Measurements from ENCODE around the gene GHRHR.

Gene GHRHR

DNA sequence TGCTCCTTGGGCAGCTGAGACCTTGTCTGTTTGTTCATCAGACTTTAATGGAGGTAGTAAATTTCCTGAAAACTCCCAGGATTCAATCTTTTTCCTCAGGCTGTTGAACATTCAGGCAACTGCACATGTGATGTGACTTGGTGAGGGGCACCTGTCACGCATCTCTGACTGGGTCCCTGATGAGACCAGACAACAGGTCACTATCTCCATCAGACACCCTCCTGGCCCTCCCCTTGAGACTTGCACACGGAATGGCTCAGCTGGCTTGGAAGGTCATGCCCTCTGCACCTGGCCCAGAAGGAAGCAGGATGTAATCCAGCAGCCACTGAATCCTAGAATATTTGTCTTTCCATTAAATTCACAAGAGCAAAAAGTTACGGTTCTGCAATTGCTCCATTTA is 36.2 kb upstream of the GHRHR start:
- TF ChIP-seq, protein P1, sequence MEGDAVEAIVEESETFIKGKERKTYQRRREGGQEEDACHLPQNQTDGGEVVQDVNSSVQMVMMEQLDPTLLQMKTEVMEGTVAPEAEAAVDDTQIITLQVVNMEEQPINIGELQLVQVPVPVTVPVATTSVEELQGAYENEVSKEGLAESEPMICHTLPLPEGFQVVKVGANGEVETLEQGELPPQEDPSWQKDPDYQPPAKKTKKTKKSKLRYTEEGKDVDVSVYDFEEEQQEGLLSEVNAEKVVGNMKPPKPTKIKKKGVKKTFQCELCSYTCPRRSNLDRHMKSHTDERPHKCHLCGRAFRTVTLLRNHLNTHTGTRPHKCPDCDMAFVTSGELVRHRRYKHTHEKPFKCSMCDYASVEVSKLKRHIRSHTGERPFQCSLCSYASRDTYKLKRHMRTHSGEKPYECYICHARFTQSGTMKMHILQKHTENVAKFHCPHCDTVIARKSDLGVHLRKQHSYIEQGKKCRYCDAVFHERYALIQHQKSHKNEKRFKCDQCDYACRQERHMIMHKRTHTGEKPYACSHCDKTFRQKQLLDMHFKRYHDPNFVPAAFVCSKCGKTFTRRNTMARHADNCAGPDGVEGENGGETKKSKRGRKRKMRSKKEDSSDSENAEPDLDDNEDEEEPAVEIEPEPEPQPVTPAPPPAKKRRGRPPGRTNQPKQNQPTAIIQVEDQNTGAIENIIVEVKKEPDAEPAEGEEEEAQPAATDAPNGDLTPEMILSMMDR (IDR thresholded peaks at IDR 0.05), result no peak
- Histone ChIP-seq H3K27ac (no peak overlapping the region), H3K4me3 (no peak overlapping the region)
- DNase-seq (ENCODE audit: low spot score), result no peak

DNA sequence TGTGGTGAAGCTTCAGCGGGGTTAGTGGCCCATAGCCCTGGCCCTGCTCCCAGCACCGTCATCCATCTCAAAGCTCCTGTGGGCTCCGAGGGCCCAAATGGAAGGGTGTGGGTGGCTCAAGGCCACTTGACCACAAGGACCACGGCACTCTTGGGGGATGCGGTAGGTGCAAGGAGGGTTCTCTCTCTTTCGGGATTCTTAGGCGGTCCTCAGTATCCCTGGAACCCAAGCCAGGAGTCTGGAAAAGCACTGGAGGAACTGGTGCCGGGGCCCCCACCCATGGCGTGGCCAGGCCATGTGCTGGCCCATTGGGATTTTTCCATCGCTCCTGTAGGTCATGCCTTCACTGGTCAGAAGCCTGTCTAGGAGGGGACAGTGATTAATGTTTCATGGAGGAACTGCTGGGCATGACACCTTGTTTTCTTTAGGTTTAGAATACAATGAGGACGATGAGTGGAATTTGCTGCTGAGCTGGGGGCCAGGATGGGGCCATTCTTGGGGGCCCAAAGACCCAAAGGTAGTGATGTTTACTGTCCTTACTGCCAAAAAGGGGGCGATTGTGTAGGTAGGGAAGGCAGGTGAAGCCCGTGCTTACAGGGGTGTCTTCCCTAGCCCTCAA is 35.4 kb upstream of the GHRHR start:
- H3K27ac ChIP-seq, result no peak overlapping the region
- no peak overlapping the region for H3K4me3 ChIP-seq
- TF ChIP-seq, protein P1 (IDR thresholded peaks at IDR 0.05), result no peak
- DNase-seq (ENCODE audit: low spot score), result no peak

DNA sequence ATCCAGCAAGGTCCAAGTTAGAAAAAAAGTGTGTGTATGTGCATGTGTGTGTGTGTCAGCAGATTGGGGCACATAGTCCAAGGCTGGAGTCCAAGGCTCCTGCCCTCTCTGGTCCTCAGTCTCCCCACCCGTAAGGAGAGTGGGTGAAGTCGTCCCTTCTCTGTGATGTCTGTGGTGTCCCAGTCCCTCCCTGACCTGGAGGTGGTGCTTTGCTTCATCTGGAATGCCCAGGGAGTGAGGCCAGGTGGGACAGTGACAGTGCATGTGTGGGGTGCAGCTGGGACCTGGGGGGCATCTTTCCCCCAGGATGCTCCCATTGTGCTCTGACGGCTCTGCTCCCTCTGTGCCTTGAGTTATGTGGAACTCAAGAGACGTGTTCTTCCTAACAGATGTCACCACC is 34.1 kb upstream of the GHRHR start:
- no peak overlapping the region for H3K27ac ChIP-seq
- no peak for DNase-seq (ENCODE audit: low spot score)

DNA sequence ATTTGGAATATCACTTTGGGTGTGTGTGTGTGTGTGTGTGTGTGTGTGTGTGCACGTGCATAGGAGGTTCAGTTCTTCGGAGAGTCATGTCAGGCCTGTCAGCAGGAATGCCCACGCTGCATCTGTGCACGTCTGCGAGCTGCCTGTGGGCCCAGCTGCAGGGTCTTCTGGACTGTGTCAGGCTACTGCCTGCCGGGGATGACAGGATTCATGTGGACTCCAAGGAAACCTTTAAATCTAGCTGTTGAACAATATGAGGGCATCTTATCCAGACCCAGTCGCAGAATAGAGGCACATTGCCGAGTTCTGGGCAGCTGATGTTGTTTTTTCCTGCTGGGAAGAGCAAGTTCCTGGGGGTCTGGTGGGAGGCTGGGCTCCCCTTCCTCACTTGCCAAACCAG is 33.1 kb upstream of the GHRHR start:
- Histone ChIP-seq H3K27ac (no peak overlapping the region), H3K4me3 (no peak overlapping the region)
- TF ChIP-seq, protein P1 (IDR thresholded peaks at IDR 0.05), result no peak
- DNase-seq (ENCODE audit: low spot score), result no peak

More for the DNA sequence above, 34.1 kb upstream of the GHRHR start:
- TF ChIP-seq, protein P1 (IDR thresholded peaks at IDR 0.05), result no peak
- no peak overlapping the region for H3K4me3 ChIP-seq

DNA sequence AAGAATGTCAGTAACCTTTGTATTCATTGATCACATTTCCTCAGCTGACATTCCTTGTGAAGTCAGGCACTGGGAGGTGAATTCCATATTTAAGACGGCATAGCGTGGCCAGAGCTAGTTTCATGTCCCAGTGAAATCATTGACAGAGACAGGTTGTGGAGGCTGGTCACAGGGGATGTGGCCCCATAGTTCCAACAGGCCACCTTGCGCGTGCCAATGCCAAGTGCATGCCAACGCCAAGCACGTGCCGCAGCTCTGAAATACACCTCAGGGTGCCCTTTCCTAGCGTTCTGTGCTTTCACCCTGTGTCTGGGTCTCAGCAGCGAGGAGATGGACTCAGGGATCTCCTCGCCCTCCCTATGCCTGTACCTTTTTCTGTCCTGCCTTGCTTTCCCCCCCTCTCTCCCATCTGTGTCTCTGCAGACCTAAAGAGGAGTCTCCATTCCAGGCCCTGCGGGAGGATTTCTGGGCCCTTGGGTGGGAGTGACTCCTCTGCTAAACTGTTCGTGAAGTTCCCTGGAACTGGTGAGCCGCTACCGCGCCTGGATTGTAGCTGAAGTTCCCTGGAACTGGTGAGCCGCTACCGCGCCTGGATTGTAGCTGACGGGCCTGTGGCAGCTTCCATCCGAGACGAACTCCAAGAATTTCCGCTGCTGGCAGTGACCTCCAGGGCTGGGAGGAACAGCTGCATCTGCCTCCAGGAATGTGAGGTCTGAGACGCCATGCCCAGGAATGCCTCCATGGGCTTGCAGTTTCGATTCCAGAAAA is 32.4 kb upstream of the GHRHR start:
- DNase-seq (ENCODE audit: low spot score), result no peak
- no peak overlapping the region for H3K27ac ChIP-seq

DNA sequence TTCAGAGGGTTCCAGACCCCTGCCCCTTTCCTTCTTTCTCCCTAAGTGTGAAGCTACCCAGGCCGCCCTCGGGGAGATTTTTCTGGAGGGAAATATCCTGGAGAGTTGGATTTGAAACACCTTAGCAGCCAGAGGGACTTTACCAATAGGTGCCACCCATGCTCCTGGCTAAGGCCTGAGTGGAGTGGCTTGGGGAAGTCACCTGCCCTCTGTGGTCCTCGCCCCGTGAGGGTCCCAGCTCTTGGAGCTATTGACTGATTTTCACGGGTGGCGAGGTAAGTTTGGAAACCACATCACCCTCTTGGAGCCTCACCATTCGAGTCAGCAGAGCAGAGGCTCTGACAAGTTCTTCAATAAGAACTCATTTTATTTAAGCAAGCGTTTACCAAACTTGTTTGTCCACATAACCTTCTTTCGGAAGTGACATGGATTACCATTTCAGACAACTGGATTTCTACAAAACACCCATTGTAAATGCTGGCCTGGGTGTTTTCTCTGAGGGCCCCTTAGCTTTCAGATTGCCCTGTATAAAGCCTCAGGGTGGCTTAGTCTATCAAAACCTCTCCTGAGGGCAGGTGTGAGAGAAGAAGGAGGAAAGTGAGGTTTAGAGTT is 31.7 kb upstream of the GHRHR start:
- DNase-seq (ENCODE audit: low spot score), result no peak
- H3K27ac ChIP-seq, result no peak overlapping the region
- TF ChIP-seq, protein P1 (IDR thresholded peaks at IDR 0.05), result no peak
- no peak overlapping the region for H3K4me3 ChIP-seq

More for the DNA sequence above, 32.4 kb upstream of the GHRHR start:
- TF ChIP-seq, protein P1 (IDR thresholded peaks at IDR 0.05), result no peak
- H3K4me3 ChIP-seq, result no peak overlapping the region
